ENCODE measurements around the gene MAP3K9.

The MAP3K9 gene

GRCh38 chr14:70821584-70822529 is 12.5 kb upstream of the MAP3K9 start:
- peak in 1 of 2 donors; percentile 20 for DNase-seq (ENCODE audit: low read depth in 2 of 2, low spot score in 1 of 2)

- no peak for DNase-seq (ENCODE audit: low read depth in 2 of 2, low spot score in 1 of 2)
Observed at GRCh38 chr14:70816525-70816924, 7.2 kb upstream of the MAP3K9 start.

GRCh38 chr14:70814466-70814865 is 5.2 kb upstream of the MAP3K9 start:
- DNase-seq (ENCODE audit: low read depth in 2 of 2, low spot score in 1 of 2): no peak

- no peak for DNase-seq (ENCODE audit: low read depth in 2 of 2, low spot score in 1 of 2)
Observed at GRCh38 chr14:70812124-70812818, 3.0 kb upstream of the MAP3K9 start.

GRCh38 chr14:70811578-70811977 is 2.3 kb upstream of the MAP3K9 start:
- DNase-seq (ENCODE audit: low read depth in 2 of 2, low spot score in 1 of 2): no peak

DNA sequence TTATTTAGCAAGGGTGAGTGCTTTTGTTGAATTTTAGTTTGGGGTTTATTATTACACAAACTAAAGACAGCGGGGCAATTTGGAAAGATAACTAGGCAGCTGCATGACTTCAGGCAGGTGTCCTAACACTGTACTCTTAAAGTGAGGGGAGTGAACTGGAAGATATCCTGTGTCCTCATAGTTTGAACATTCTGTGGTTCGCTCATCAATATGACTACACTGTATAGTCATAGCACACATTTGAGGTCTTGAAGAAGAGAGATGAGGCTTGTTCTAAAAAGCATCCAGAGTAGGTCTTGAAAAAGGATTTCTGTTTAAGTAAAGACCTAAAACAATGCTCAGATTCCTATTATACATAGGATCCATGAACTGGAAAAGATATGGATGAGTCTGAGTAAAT is 1.7 kb upstream of the MAP3K9 start:
- DNase-seq (ENCODE audit: low read depth in 2 of 2, low spot score in 1 of 2): no peak

DNA sequence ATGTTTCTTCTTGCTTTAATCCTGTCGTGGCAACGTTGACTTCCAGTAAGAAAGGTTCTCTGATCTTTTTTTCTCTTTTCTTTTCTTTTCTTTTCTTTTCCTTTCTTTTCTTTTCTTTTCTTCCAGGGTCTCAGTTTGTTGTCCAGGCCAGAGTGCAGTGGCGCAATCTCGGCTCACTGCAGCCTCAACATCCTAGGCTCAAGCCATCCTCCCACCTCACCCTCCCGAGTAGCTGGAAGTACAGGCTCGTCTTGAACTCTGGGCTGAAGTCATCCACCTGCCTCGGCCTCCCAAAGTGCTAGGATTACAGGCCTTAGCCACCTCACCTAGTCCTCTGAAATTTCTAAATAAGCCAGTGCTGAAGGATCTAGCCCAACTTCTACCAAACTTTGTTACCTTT is 1.3 kb upstream of the MAP3K9 start:
- DNase-seq (ENCODE audit: low read depth in 2 of 2, low spot score in 1 of 2): no peak

DNA sequence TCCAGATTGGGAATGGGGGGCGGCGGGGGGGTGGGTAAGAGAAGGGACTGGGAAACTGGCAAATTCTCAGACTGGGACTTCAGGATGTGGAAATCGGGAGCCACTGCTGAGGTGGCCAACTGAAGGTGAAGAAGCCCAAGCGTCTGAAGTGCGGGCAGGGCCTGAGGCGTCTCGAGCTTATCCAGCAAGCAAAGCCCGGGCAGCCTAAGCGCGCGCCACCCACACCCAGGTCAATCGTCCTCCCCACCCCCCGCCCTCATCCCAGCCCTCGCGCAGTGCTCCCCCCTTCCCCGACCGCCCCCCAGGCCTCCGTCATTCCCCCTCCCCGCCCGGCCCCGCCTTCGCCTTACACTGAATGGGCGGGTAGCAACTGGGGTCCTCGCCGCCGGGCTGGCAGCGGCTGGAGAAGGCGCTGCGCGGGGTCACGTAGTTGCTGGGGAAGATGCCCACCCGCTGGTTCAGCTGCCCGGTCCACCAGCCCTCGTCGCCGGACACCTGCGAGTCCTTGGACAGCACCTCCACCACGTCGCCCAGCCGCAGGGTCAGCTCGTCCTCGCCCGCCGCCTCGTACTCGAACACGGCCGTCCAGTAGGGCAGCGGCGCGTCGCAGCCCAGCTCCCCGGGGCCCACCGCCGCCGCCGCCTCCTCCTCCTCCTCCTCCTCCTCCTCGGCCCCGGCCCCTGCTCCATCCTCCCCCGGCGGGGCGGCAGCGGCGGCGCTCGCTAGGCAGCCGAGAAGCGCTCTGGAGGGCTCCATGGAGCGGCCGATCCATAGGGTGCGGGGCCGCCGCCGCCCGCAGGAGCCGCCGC is 693 bp downstream of the MAP3K9 start:
- DNase-seq (ENCODE audit: low read depth in 2 of 2, low spot score in 1 of 2): no peak

- DNase-seq (ENCODE audit: low read depth in 2 of 2, low spot score in 1 of 2): no peak
Observed at GRCh38 chr14:70807898-70808415, 1.4 kb downstream of the MAP3K9 start.

- DNase-seq (ENCODE audit: low read depth in 2 of 2, low spot score in 1 of 2): no peak
Observed at GRCh38 chr14:70804556-70805162, 4.7 kb downstream of the MAP3K9 start.

- no peak for DNase-seq (ENCODE audit: low read depth in 2 of 2, low spot score in 1 of 2)
Observed at GRCh38 chr14:70803321-70804310, 5.7 kb downstream of the MAP3K9 start.

DNA sequence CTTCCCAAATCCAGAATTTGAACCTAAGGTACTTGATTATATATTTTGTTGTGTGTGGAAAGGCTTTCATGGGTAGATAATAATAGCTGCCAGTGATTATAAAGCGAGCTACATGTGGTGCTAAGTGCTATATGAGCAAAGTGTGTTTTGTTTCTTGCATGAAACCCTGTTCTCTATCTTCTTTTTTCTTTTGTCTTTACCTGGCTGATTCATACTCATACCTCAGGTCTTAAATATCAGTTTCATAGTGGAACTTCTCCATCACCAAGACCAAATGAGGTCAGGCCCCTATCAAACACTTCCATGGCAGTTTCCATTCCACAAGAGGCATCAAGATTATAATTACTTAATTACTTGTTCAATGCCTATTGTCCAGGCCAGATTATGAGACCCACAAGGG is 6.9 kb downstream of the MAP3K9 start:
- no peak for DNase-seq (ENCODE audit: low read depth in 2 of 2, low spot score in 1 of 2)

DNA sequence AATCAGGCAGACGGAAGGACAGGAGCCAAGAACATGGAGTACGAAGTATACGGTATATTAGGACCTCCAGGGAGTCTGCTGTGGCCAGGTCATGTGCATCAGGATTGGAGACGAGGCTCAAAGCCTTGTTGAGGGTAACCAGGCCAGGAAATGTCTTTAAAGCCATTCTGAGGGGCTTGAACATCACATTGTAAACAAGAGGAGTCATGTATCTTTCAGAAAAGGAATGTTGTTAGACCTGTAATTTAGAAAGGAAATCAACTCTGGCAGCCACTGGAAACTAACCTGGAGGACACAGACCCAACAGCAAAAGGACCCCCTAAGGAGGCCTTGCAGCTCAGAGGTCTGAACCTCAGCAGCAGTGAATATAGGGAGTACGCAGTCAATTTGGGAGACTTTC is 7.5 kb downstream of the MAP3K9 start:
- no peak for DNase-seq (ENCODE audit: low read depth in 2 of 2, low spot score in 1 of 2)

DNA sequence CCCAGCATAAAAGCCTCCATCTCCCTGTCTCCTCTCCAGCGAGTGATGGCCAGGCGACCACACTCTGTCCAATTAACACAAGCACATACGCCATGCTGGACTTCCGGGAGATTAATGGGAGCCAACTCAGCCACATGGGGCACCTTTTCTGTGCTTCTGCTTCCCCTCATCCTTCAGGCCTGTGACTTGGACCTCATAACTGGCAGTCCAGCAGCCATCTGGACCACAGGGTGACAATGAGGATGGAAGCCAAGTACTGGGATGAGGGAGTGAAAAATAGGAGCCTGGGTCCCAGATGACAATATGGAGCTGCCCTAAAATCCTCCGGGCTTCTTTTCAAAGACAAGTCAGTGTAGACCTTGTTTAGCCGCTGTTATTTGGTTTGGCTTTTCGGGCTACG is 12.8 kb downstream of the MAP3K9 start:
- DNase-seq (ENCODE audit: low read depth in 2 of 2, low spot score in 1 of 2): no peak

GRCh38 chr14:70794294-70794693 is 15.0 kb downstream of the MAP3K9 start:
- no peak for DNase-seq (ENCODE audit: low read depth in 2 of 2, low spot score in 1 of 2)

DNA sequence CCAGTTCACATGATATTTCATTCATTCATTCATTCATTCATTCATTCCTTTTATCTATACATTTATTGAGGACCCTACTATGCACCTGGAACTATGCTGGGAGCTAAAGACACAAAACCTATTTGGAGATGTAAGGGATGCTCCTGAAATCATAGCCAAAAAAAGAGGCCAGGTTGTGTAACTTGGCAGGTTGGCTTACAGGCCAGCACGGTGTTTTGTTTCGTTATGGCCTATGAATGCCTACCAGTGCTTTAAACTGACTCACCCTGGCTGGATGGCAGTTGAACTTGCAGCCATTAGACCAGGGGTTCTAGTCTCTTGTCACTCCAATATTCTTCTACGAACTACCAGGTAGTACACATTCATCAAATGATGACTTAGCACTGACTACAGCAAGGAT is 15.7 kb downstream of the MAP3K9 start:
- no peak for DNase-seq (ENCODE audit: low read depth in 2 of 2, low spot score in 1 of 2)

DNA sequence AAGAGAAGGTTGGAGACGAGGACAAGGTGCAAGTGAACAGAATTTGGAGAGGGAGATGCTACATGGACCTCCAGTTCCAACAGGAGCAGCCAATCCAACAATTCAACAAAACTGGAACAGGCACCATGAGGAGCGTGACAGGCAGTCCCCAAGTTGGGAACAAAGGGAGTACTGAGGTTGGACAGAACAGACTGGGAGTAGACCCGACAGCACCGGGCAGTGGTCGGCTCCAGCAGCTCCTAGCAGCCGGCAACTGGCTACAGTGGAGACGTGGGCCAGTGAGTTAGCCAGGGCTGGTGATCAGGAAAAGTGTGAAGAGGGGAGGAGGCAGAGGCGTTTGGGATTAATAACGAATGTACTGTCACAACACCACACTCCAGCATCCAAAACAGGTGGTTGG is 16.4 kb downstream of the MAP3K9 start:
- no peak for DNase-seq (ENCODE audit: low read depth in 2 of 2, low spot score in 1 of 2)

DNA sequence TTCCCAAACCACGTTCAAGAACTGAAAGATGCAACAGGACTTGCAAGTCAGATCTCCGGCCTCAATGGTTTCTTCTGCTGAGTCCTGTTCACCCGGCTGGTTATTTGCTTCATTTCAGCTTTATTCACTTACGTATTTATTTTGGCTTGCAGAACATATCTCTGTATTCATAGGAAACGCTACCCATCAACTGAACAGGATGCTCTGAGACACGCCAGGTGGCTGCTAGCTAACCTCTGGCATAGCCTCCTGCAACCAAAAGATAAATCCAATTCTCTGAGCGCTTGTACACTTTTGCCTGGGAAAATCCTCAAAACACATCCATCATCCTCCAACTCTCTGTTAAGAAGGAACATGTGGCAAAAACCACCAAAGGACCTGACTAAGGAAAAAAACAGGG is 17.3 kb downstream of the MAP3K9 start:
- DNase-seq (ENCODE audit: low read depth in 2 of 2, low spot score in 1 of 2): no peak

DNA sequence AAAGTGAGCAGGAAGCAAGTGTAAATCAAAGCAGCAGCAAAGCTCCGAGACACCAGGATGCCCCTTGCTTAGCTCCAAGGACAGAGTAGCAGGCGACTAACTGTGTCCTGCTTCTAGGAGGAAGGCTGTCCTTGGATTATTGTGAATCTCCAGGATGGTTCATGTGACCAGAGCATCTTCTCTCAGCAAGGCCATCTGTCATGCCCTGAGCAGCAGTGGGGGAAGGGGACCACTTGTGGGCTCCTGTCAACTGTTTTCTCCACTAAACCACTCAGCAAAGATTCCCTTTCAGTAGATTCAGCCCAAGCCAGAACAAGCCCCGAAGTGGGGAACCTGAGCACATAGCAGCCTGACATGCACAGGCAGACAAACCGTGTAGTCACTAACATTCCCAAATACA is 19.4 kb downstream of the MAP3K9 start:
- no peak for DNase-seq (ENCODE audit: low read depth in 2 of 2, low spot score in 1 of 2)

DNA sequence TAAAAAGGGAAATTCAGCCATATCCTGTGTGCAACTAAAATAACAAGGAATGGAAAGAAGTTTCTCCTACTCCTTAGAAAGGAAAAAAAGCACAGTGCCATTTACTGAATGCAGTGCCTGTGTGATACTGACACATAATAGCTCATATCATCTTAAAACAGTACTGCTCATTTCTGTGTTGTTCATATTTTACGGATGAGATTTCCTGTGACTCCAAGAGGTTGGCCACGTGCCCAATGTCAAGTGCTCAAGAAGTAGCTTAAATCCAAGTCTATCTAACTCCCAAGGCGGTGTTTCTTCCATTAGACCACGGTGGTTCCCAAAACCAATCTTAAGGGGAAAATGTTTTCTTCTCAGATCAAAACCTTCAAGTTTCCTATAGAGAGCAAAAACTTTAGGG is 20.0 kb downstream of the MAP3K9 start:
- DNase-seq (ENCODE audit: low read depth in 2 of 2, low spot score in 1 of 2): no peak
